Measurements from ENCODE around the gene BGLAP.
"Not testable (repeated sequence)": the region's sequence is repeated elsewhere in the genome, so short reads cannot be mapped to it uniquely, and the experiment has no call there.

BGLAP gene

DNA sequence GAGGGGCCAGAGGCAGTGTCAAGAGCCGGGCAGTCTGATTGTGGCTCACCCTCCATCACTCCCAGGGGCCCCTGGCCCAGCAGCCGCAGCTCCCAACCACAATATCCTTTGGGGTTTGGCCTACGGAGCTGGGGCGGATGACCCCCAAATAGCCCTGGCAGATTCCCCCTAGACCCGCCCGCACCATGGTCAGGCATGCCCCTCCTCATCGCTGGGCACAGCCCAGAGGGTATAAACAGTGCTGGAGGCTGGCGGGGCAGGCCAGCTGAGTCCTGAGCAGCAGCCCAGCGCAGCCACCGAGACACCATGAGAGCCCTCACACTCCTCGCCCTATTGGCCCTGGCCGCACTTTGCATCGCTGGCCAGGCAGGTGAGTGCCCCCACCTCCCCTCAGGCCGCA, at the start of gene BGLAP:
BGLAP (plus strand) TSS at position 259 of the 400 bp plus-strand sequence; CDS start at position 307, 48 bp downstream.
- DNase-seq, result no peak

DNA sequence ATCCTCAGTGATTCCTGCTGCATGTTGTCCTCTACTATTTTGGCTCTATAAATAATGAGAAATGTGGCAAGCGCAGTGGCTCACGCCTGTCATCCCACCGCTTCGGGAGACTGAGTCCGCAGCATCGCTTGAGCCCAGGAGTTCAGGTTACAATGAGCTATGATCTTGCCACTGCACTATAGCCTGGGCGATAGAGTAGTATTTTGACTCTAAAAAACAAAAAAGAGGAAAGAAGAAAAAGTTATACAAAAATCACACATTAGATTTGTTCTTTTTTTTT, 48.8 kb upstream of the BGLAP start:
- DNase-seq, result no peak

DNA sequence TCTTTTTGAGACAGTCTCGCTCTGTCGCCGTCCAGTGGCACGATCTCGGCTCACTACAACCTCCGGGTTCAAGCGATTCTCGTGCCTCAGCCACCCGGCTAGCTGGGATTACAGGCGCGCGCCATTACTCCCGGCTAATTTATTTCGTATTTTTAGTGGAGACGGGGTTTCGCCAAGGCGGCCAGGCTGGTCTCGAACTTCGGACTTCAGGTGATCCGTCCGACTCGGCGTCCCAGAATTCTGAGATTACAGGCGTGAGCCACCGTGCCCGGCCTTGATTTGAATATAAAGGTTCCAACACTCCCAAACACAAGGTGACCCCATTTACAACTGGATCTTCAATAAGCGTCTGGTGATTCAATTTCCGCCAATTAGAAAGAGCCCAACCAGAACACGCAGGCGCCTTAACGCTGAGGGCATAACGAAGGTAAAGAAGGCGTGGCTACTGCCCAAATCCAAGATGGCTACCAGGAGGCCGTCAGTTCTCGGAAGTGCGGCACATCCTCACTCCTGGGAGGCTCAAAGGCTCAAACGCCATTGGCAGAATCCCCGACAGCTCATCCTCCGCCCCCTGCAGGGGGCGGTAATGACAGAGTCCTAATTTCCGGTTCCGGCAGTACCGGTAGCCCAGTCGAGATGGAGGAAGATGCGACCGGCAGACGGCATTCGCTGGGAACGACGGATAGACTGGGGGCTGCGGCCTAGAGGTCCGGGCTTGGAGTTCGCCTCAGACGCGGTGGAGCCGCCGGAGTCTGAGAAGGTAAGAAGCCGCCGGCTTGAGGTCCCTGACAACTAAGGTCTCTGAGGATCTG, 48.3 kb upstream of the BGLAP start, which contains the start of gene SLC25A44:
SLC25A44 (plus strand) TSS at position 617 of the 812 bp plus-strand sequence. CDS start 5,744 bp downstream, outside the sequence.
- DNase-seq, result peak; percentile 70 to 99 (median 96)

DNA sequence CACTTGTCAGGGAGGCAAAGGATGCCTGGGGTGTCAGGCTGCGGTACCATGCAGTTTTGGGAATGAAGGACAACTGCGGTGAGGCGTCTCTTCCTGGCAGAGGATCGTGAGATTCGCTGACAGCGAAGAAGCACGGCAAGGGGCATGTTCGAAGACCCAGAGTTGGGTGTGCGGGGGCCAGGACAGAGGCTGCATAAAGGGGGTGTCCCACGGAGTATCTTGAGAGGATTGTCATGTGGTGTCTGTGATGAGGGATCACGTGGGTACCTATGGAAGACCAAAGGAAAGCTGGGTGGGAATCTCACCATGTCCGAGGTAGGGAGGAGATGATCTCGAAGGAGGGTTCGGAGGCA, 47.7 kb upstream of the BGLAP start:
- peak in 13 of 56 donors; percentile 19 to 73 (median 54) for DNase-seq

DNA sequence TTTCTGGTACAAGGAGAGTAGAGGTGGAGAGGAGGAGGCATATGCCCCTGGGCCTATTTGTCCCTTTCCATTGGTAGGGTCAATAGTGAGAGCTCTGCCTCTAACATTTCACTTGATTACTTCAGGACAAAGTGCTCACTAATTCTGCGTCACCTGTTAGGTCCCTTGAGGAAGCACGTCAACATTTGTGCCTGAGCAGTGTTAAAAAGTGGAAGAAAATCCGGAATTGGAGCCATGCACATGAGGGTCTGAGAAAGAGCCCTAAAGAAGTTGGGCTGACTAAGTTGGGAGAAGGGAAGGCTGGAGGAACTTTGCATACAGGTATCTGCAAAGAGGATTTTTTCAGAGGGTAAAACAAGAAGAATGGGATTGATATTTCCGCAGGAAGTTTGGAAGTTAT, 46.1 kb upstream of the BGLAP start:
- no peak for DNase-seq

DNA sequence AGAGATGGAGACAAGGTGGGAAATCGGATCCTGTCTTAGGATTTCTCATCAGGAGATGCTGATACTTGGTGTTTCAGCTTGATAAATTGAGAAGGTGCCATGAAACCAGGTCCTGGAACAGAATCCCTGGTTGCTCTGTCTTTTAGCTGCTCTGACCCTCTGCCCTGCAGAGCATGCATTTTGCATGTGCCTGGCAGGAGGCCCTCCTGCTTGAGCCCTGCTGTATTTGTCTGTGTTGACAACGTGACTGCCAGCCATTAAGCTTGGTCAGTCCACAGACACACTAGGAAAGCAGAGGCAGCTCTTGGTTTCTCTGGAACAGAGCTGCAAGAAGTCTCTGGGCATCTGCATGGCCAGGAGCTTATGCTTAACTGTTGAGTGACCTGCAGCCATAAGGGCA, 45.5 kb upstream of the BGLAP start:
- DNase-seq, result no peak

DNA sequence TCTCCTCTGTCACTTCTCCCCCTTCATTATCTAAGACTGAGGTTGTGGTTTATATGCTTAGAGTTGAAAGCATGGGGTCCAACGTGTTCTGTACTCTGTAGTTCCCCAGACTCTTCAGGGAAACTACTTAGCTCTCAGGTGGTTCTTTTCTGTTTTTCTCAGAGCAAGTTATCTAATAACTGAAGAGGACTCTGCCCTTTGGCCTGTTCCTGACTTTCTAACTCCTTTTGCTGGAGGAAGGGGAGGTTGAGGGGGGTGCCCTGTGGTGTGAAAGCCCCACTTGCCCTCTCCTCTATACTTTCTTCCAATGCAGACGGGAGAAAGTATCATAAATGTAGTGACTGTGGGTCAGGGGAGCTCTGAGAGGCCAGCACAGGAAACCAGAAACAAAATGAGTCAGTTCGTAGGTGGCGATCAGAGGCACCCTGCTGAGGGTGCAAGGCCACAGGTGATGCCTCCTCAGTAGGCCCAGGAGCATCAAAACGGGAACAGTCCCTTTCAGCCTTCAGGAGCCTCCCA, 43.1 kb upstream of the BGLAP start:
- DNase-seq, result no peak

DNA sequence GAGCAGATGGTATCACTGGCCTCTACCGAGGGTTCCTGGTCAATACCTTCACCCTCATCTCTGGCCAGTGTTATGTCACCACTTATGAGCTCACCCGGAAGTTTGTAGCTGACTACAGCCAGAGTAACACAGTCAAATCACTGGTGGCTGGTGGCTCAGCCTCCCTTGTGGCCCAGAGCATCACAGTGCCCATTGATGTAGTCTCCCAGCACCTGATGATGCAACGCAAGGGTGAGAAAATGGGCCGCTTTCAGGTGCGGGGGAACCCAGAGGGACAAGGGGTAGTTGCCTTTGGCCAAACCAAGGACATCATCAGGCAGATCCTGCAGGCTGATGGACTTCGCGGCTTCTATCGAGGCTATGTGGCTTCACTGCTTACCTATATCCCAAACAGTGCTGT, 41.9 kb upstream of the BGLAP start:
- DNase-seq, result no peak

DNA sequence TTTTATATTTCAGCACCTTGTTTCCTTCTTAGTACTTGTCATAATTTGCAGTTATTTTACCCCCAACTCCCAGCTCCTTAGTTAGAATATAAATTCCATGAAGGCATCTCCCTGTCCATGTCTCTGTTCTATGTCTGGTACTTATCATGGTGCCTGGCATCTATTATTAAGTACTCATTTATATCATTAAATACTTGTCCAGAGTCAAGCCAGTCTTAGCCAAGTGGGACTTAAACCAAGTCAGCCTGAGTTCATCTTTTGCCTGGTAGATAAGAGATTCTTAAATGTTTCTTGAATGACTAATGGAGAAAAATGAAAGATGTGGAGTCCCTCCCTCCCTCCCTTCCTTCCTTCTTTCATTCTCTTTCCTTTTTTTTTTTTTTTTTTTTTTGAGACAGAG, 38.7 kb upstream of the BGLAP start:
- no peak for DNase-seq

DNA sequence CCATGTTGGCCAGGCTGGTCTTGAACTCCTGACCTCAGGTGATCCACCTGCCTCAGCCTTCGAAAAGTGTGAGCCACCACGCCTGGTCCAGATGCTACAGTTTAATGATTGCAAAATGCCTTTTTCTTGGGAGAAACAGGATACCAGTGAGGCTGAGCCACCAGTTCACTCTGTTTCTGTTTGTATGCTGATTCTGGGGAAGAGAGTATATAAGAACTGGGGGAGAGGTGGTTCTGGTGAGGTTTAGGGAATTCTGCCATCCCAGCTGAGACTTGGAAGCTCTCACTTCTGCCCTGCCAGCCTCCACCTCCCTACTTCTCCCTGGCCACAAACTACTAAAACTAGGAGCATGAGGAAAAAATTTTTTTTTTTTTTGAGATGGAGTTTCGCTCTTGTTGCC, 37.3 kb upstream of the BGLAP start:
- DNase-seq, result no peak

DNA sequence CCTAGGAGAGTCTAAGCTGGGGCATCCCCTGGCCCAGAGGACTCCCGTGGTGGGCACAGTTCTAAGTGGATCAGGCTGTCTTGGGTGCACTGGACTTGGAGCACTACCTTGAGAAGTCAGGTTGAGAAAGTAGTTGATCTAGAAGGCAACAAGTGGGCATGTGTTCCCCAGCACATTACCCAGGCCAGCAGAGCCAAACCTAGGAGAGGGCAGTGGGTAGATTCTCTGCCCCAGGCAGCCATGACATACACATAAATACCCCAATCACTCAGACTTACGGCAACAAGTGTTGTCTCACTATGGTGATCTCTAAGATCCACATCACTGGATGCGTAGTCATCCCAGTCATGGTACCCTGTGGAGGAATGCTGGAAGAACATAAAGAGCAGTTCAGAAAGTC, 30.7 kb upstream of the BGLAP start:
- DNase-seq, result no peak

DNA sequence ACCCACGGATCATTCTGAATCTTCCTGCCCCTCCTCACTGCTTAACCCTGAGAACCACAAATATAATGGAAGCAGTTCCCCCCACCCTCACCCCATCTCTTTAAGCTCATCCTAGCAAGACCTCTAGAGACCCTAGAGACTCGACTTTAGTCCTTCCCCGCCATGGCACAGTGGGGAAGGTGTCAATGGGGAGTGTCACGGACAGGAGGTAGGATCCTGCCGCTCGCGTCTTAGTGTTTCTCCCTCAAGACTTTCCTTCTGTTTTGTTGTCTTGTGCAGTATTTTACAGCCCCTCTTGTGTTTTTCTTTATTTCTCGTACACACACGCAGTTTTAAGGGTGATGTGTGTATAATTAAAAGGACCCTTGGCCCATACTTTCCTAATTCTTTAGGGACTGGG, 29.9 kb upstream of the BGLAP start:
- no peak for DNase-seq

DNA sequence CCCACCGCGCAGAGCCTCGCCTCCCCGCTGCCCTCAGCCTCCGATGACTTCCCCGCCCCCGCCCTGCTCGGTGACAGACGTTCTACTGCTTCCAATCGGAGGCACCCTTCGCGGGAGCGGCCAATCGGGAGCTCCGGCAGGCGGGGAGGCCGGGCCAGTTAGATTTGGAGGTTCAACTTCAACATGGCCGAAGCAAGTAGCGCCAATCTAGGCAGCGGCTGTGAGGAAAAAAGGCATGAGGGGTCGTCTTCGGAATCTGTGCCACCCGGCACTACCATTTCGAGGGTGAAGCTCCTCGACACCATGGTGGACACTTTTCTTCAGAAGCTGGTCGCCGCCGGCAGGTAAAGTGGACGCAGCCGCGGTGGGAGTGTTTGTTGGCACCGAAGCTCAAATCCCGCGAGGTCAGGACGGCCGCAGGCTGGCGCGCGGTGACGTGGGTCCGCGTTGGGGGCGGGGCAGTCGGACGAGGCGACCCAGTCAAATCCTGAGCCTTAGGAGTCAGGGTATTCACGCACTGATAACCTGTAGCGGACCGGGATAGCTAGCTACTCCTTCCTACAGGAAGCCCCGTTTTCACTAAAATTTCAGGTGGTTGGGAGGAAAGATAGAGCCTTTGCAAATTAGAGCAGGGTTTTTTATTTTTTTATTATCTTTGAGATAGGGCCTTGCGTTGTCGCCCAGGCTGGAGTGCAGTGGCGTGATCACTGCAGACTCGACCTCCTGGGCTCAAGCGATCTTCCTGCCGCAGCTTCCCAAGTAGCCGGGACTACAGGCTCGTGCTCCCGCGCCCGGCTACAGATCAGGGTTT, 28.9 kb upstream of the BGLAP start, which contains the start of gene PMF1:
PMF1 (plus strand) TSS at position 175 of the 811 bp plus-strand sequence; CDS start at position 184, 9 bp downstream.
- peak; percentile 84 to 100 (median 96) for DNase-seq

DNA sequence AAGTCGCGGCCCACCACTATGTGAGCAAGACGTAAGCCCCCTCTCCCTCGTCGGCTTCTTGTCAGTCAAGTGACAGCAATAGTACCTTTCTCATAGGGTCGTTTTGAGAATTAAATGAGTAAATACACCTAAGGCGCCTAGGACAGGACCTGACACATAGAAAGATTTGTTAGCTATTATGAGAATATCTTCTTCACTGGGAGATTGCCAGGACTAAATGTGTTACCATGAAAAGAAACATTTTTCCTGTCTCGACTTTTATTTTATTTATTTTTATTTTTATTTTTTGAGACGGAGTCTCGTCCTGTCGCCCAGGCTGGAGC, 28.4 kb upstream of the BGLAP start:
- DNase-seq, result no peak

DNA sequence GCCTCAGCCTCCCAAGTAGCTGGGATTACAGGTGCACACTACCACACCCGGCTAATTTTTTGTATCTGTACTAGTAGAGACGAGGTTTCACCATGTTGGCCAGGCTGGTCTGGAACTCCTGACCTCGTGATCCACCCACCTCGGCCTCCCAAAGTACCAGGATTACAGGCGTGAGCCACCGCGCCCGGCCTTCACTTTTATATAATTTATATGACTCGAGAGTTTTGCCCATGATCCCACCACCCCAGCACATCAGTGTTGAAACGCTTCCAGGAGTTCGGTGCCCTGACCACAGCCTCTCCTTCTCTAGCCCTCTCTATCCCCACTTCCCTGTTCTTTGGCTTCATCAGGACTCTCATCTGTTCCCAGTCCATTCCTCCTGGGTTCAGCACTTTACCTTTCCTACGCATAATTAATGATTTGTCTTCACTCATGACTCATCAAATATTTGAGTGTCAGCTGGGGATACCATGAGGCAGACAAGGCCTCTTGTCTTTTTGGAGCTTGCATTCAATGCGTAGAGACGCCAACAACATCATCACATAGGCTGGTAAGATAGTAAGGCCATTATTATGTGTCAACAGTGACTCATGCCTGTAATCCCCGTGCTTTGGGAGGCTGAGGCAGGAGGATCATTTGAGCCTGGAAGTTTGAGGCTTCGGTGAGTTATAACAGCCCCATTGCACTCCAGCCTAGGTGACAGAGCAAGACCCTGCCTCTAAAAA, 27.8 kb upstream of the BGLAP start:
- DNase-seq, result peak in 1 of 56 donors; percentile 12

DNA sequence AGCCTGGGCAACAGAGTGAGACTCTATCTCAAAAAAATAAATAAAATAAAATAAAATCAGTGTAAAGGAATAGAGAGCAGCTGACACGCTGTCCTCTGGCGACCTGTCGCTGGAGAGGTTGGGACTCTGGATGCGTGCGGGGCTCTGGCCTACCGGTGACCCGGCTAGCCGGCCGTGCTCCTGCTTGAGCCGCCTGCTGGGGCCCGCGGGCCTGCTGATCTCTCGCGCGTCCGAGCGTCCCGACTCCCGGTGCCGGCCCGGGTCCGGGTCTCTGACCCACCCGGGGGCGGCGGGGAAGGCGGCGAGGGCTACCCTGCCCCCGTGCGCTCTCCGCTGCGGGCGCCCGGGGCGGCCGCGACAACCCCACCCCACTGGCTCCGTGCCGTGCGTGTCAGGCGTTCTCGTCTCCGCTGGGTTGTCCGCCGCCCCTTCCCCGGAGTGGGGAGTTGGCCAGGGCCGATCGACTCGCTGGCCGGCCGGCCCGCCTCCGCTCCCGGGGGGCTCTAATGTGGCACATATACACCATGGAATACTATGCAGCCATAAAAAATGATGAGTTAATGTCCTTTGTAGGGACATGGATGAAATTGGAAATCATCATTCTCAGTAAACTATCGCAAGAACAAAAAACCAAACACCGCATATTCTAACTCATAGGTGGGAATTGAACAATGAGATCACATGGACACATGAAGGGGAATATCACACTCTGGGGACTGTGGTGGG, 25.5 kb upstream of the BGLAP start:
- not testable (repeated sequence) for DNase-seq

DNA sequence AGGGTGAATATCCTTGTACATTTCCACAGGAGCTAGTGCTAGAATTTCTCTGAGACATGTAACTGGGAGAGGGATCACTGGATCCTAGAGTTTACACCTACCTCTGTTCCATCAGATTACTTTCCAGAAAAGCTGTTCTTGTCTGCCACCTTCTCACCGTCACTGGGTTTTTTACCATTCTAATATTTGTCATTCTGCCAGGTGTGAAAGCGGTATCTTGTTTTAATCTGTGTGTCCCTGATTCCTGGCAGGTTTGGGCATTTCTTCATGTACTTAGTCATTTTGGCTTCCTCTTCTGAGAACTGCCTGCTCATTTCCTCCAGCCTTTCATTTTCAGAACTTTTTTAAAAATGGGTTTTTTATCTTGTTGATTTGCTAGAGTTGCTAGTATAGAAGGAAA, 24.1 kb upstream of the BGLAP start:
- no peak for DNase-seq

DNA sequence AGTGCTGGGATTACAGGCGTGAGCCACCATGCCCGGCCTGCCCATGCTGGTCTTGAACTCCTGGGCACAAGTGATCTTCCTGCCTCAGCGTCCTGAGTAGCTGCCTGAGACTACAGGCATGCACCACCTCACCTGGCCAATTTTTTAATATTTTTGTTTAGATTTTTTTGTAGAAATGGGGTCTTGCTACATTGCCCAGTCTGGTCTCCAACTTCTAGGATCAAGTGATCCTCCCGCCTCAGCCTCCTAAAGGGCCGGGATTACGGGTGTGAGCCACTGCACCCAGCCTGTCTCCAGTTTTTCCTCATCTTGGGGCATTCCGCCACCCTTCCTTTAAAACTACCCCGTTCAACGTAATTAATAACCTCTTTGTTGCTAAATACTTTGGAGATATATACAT, 21.8 kb upstream of the BGLAP start:
- no peak for DNase-seq

DNA sequence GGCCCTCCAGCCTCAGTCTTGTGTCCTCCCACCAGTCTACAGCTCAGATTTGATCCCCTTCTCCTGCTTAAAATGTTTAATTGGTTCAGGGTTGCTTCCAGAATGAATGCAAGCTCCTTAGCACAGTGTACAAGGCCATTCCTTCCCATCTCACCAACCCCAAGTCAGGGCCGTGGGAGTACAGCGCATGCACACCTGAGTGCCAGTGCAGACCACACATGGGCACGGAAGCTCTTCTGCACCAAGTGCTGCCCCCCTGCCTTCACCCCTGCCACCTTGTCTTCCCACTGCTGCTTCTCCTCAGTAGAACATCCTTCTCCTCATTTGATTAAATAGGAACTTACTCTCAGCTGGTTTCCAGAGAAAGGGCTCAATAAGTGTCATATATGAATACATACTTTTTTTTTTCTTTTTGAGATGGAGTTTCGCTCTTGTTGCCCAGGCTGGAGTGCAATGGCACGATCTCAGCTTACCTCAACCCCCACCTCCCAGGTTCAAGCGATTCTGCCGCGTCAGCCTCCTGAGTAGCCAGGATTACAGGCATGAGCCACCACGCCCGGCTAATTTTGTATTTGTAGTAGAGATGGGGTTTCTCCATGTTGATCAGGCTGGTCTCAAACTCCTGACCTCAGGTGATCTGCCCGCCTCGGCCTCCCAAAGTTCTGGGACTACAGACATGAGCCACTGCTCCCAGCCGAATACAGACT, 19.8 kb upstream of the BGLAP start:
- no peak for DNase-seq

DNA sequence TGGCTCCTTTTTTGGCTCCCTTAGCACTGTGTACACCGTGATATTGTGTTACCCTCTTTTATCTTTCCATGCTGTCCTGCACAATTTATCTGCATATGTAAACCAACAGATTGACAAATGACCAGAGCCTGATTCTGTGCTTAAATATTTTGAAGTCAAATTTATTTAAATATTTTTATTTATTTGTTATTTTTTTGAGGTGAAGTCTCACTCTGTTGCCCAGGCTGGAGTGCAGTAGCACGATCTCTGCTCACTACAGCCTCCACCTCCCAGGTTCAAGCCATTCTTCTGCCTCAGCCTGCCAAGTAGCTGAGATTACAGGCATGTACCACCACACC, 16.3 kb upstream of the BGLAP start:
- DNase-seq, result no peak

DNA sequence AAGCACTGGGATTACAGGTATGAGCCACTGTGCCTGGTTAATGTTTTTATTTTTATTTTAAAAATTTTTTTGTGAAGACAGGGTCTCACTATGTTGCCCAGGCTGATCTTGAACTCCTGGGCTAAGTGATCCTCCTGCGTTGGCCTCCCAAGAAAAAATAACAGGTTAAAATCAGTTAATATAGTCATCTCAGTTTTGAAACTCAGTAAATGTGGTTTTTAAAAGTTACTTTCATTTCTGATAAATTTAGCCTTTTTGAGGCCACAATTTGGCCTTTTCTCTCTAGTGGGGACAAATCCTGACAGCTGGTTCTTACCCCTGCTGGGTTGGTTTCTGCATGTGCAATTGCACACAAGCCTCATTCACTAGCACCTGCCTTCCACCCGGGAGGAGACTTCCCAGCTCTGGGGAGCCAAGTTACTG, 15.9 kb upstream of the BGLAP start:
- no peak for DNase-seq
